HL-60 (cell line): ENCODE results near the gene AGMO.

Experiments
- GABPA ChIP-seq: IDR thresholded peaks from 2 replicates; pipeline ENCODE4 v1.6.1; 2012; ENCODE audit warnings: low read depth
- POLR2AphosphoS5 ChIP-seq: IDR thresholded peaks from 2 replicates; pipeline ENCODE4 v1.6.1; 2012; ENCODE audit warnings: low read depth
- TF ChIP-seq, protein P1 (sequence below): IDR thresholded peaks from one replicate; pipeline ENCODE4 v1.5.1; 2011; ENCODE audit warnings: low read length, control low read depth, inconsistent platforms; ENCODE audit not compliant: insufficient read depth
- TF ChIP-seq, protein P2 (sequence below): IDR thresholded peaks from 2 replicates; pipeline ENCODE4 v1.6.1; 2012; ENCODE audit warnings: low read depth; ENCODE audit not compliant: insufficient replicate concordance

DNA sequence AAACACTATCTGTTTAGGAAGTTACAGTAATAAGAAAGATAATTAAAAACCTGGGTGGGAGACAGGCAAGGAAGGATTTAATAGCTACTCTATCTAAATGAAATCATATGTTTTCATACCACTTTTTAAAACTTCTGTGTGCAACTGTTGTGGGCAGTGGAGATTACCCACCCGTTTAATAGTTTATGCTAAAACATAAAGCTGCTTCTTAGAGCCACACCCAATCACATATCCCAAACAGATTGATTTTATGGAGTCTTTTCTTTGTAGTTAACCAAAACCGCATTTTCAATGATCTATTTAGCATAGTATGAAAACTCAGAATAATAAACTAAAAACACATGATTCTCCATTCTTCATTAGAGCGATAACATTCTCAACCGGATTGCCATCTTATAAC lies 304.1 kb downstream of the AGMO start:
- TF ChIP-seq, protein P1, sequence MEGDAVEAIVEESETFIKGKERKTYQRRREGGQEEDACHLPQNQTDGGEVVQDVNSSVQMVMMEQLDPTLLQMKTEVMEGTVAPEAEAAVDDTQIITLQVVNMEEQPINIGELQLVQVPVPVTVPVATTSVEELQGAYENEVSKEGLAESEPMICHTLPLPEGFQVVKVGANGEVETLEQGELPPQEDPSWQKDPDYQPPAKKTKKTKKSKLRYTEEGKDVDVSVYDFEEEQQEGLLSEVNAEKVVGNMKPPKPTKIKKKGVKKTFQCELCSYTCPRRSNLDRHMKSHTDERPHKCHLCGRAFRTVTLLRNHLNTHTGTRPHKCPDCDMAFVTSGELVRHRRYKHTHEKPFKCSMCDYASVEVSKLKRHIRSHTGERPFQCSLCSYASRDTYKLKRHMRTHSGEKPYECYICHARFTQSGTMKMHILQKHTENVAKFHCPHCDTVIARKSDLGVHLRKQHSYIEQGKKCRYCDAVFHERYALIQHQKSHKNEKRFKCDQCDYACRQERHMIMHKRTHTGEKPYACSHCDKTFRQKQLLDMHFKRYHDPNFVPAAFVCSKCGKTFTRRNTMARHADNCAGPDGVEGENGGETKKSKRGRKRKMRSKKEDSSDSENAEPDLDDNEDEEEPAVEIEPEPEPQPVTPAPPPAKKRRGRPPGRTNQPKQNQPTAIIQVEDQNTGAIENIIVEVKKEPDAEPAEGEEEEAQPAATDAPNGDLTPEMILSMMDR: no peak
- TF ChIP-seq, protein P2, sequence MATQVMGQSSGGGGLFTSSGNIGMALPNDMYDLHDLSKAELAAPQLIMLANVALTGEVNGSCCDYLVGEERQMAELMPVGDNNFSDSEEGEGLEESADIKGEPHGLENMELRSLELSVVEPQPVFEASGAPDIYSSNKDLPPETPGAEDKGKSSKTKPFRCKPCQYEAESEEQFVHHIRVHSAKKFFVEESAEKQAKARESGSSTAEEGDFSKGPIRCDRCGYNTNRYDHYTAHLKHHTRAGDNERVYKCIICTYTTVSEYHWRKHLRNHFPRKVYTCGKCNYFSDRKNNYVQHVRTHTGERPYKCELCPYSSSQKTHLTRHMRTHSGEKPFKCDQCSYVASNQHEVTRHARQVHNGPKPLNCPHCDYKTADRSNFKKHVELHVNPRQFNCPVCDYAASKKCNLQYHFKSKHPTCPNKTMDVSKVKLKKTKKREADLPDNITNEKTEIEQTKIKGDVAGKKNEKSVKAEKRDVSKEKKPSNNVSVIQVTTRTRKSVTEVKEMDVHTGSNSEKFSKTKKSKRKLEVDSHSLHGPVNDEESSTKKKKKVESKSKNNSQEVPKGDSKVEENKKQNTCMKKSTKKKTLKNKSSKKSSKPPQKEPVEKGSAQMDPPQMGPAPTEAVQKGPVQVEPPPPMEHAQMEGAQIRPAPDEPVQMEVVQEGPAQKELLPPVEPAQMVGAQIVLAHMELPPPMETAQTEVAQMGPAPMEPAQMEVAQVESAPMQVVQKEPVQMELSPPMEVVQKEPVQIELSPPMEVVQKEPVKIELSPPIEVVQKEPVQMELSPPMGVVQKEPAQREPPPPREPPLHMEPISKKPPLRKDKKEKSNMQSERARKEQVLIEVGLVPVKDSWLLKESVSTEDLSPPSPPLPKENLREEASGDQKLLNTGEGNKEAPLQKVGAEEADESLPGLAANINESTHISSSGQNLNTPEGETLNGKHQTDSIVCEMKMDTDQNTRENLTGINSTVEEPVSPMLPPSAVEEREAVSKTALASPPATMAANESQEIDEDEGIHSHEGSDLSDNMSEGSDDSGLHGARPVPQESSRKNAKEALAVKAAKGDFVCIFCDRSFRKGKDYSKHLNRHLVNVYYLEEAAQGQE: no peak
- no peak for TF ChIP-seq POLR2AphosphoS5
- TF ChIP-seq GABPA: no peak
